ENCODE results near the gene HSF2BP.
"Not testable (repeated sequence)": the region's sequence is repeated elsewhere in the genome, so short reads cannot be mapped to it uniquely, and the experiment has no call there.

HSF2BP gene

DNA sequence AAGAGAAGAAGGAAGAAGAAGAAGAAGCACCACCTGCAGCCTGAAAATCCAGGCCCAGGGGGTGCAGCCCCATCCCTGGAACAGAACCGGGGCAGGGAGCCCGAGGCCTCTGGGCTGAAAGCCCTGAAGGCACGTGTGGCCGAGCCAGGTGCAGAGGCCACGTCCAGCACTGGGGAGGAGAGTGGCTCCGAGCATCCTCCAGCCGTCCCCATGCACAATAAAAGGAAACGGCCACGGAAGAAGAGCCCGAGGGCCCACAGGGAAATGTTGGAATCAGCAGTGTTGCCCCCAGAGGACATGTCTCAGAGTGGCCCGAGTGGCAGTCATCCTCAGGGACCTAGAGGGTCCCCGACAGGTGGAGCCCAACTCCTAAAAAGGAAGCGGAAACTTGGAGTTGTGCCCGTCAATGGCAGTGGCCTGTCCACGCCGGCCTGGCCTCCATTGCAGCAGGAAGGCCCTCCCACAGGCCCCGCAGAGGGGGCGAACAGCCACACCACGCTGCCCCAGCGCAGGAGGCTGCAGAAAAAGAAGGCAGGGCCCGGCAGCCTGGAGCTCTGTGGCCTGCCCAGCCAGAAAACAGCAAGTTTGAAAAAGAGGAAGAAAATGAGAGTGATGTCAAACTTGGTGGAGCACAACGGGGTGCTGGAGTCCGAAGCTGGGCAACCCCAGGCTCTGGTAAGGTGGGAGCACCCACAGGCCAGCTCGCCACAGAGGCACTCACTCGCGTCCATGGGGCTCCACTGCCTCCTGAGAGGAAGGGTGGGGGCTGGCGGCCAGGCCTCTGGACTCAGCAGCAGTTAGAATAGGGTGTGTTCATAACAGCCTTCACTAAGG lies 28.5 kb upstream of the HSF2BP start:
- DNase-seq: no peak

GRCh38 chr21:43686811-43687565 lies 27.7 kb upstream of the HSF2BP start:
- no peak for DNase-seq

DNA sequence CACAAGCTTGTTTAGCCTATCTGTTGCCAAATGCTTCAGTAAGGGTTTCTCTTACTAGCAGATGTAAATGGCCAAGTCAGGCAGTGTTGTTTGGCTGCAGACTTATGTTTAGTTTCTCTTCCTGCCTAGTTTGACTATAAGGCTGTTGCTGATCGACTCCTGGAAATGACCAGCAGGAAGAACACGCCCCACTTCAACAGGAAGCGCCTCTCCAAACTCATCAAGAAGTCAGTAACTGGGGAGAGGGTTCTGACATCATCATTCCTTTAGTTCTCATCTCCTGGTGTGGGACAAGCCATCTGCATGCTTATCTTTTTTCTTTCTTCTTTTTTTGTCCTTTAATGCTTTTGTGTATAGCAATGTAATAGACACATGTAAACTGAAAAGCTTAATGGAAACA lies 25.1 kb upstream of the HSF2BP start:
- no peak for DNase-seq

GRCh38 chr21:43681650-43682049 lies 22.4 kb upstream of the HSF2BP start:
- DNase-seq: no peak

DNA sequence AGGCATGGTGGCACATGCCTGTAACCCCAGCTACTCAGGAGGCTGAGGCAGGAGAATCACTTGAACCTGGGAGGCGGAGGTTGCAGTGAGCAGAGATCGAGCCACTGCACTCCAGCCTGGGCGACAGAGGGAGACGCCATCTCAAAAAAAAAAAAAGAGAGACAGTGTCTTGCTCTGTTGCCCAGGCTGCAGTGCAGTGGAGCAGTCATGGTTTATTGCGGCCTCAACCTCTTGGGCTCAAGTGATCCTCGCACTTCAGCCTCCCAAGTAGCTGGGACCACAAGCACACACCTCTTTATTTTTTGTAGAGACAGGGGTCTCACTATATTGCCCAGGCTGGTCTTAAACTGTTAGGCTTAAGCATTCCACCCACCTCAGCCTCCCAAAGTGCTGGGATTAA lies 21.1 kb upstream of the HSF2BP start:
- not testable (repeated sequence) for DNase-seq

- DNase-seq: no peak
Observed at GRCh38 chr21:43679951-43680350, 20.7 kb upstream of the HSF2BP start.

GRCh38 chr21:43676391-43676790 lies 17.1 kb upstream of the HSF2BP start:
- no peak for DNase-seq

DNA sequence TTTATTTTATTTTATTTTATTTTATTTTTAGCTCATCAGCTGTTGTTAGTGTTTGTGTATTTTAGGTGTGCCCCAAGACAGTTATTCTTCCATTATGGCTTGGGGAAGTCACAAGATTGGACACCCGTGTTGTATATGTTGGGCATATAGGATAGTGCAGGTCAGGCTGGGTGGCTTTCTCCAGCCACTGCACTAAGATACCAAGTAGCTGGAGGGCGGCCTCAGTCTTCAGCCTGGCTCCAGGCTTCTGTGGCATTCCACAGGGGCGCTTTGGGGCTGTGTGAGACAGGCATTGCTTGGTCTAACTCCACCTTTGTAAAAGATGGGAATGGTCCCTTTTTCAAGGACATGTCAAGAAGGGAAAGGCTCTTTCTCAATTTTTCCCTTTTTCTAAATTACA lies 16.6 kb upstream of the HSF2BP start:
- DNase-seq: no peak

GRCh38 chr21:43669828-43670605 lies 10.7 kb upstream of the HSF2BP start:
- DNase-seq: no peak

DNA sequence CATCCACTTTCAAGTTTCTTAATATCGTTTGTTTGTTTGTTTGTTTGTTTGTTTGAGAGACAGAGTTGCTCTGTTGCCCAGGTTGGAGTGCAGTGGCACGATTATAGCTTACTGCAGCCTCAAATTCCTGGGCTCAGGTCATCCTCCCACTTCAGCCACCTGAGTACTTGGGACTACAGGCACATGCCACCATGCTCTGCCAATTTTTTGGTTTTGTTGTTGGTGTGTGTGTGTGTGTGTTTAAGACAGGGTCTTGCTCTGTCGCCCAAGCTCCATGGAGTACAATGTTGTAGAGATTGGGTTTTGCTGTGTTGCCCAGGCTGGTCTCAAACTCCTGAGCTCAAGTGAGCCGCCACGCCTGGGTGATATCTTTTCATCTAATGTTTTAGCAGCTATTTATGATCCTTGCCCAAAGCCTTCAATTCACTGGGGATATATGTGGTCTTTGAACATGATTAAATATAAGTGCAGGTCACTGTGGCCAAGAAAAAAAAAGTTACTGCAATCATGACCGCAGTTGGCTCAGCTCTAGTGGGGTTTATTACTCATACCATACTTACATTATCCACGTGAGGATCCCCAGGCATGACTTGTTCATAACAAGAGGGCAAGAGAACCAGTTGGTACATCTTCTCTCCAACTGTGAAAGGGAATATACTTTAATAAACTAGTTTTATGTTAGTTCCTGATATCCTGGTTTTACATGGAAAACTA lies 8.1 kb upstream of the HSF2BP start:
- no peak for DNase-seq

DNA sequence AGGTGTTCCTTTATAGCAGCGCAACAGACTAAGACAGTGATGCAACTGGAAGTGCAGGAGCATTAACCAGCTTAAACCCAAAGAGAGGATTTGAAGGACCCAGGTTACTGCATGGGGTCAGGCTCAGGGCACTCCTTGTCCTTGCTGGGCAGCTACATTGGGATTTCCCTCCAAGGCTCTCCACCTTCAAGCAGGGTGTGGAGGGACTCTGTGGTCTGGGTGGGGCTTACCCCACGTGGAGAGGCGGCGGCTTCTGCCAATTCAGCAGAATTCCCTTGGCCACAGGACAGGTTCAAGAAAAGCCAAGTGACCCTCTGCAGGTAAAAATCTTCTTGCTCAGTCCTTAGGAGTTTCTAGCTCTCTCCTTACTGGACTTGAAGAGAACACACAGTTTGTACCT lies 6.6 kb upstream of the HSF2BP start:
- no peak for DNase-seq

GRCh38 chr21:43664358-43664757 lies 5.1 kb upstream of the HSF2BP start:
- no peak for DNase-seq

- no peak for DNase-seq
Observed at GRCh38 chr21:43663033-43663432, 3.7 kb upstream of the HSF2BP start.

GRCh38 chr21:43662286-43662685 lies 3.0 kb upstream of the HSF2BP start:
- DNase-seq: no peak

DNA sequence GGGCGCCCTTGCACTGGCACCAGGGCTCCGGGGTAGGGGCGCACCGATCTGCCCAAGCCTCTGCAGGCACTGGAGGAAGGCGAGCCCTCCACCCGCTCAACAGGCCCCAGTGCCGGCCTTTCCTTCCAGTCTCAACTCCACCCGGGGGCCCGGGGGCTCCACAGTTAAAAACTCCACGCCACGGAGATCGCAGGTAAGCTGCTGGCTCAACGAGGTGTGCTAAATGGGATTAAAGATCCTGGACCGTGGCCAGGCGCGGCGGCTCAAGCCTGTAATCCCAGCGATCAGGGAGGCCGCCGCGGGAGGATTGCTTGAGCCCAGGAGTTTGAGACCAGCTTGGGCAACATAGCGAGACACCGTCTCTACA lies 536 bp downstream of the HSF2BP start:
- DNase-seq: no peak

- no peak for DNase-seq
Observed at GRCh38 chr21:43658088-43658741, 1.1 kb downstream of the HSF2BP start.

- no peak for DNase-seq
Observed at GRCh38 chr21:43657355-43658087, 1.8 kb downstream of the HSF2BP start.

DNA sequence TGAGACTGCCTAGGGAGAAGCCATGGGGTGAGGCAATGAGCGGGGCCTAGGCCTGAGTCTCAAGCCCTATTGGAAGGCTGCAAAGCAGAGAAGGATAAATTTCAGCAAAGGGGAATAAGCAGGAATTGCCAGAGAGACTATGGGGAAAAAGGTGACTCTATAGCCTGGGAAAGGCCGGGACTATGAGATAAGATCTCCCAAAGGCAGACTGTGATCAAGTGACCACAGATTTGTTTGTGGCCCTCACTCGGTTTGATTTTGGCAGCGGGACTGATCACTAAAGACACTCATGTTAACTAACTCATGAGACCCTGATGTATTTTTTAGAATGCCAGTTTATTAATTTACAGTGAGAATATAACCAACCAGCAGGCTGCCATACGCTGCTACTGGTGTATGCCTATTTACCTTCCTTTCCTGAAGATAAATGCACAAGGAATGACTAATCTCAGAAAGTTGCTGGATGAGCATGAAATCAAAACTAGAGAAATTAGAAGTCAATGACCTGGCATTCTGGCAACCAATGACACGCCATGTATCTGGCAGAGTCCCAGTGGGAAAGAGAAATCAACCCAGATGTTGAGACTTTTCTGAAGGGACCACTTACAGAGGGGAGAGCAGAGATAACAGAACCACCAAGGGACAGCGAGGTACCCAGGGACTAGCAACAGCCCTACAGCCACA lies 4.3 kb downstream of the HSF2BP start:
- no peak for DNase-seq

- DNase-seq: no peak
Observed at GRCh38 chr21:43653626-43654025, 5.7 kb downstream of the HSF2BP start.

DNA sequence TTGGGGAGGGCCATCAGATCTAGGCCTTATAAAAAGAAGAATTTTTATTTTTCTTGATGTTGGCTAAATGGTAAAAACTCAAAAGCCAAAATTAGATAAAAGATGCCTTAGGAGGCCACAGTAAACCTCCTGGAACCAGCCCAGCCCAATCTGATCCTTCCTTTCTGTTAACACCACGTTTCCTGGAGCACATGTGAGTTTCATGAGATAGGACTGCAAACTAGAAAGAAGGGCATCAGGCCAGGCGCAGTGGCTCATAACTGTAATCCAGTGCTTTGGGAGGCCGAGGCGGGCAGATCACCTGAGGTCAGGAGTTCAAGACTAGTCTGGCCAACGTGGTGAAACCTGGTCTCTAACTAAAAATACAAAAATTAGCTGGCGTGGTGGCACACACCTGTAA lies 6.7 kb downstream of the HSF2BP start:
- DNase-seq: no peak

DNA sequence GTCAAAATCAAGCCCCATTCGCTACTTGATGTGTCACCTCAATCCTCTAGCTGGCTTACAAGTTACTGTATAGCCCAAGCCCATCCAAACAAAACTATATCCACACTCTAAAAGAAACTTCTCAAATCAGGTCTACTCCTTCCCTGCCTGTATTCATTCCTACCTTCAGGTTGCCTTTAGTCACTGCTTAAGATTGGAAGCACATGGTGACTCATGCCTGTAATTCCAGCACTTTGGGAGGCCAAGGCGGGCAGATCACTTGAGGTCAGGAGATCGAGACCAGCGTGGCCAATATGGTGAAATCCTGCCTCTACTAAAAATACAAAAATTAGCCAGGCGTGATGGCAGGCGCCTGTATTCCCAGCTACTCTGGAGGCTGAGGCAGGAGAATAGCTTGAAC lies 7.4 kb downstream of the HSF2BP start:
- not testable (repeated sequence) for DNase-seq

Measured in activated CD4-positive, alpha-beta T cell treated with anti-CD3 and anti-CD28 coated beads, Interleukin-2, amount 50 U/mL, for 48 hours (primary cell).